Myometrial cell (primary cell): Measurements from ENCODE around the gene NEU3. TPM values are rescaled to one million over a fixed set of nuclear protein-coding genes. Genes with fewer than 3 reads are reported as not detected.

Experiments
- total RNA-seq: library from RNA; depleted of rRNA; stranded (reverse); fragments of >200 nt; gene quantifications from 2 replicates; pipeline ENCODE4 v1.2.3, GENCODE V29; 2015

NEU3 gene
- 6.4 and 10.4 TPM in 2 replicates for total RNA-seq

GRCh38 chr11:74988541-74989259 is at the start of gene NEU3:
Gene NEU3, plus strand, starts transcription at chr11:74988933. Its CDS starts 128 bp downstream, at chr11:74989061.

GRCh38 chr11:74948898-74949752 is 39.6 kb upstream of the NEU3 start, which contains the start of the genes SPCS2 and XRRA1:
Gene SPCS2, plus strand, starts transcription at chr11:74949266. Its CDS starts 20 bp downstream, at chr11:74949286.
Gene XRRA1, minus strand, starts transcription at chr11:74949091. Its CDS starts 8,213 bp downstream, at chr11:74940878.

Other genes starting within 250 kb of the NEU3 start
- 6.6 and 13.3 TPM in 2 replicates for gene RNF169, start 240.1 kb upstream of the NEU3 start, total RNA-seq
- 11.7 and 17.0 TPM in 2 replicates for gene XRRA1, start 39.8 kb upstream of the NEU3 start, total RNA-seq
- 24.5 and 36.3 TPM in 2 replicates for gene SPCS2, start 39.7 kb upstream of the NEU3 start, total RNA-seq
- gene OR2AT4, start 107.9 kb downstream of the NEU3 start, total RNA-seq, result not detected in 2 replicates
- gene SLCO2B1, start 162.2 kb downstream of the NEU3 start, total RNA-seq, result not detected in 2 replicates